ENCODE measurements around the gene FSD2. TPM values are rescaled to one million over a fixed set of nuclear protein-coding genes. Genes with fewer than 3 reads are reported as not detected.
A peak's percentile ranks its signal among the peaks of the same experiment; 100 is the strongest.

FSD2 gene
- total and polyA plus RNA-seq, 2 donors: under 0.01 to 0.05 TPM

DNA sequence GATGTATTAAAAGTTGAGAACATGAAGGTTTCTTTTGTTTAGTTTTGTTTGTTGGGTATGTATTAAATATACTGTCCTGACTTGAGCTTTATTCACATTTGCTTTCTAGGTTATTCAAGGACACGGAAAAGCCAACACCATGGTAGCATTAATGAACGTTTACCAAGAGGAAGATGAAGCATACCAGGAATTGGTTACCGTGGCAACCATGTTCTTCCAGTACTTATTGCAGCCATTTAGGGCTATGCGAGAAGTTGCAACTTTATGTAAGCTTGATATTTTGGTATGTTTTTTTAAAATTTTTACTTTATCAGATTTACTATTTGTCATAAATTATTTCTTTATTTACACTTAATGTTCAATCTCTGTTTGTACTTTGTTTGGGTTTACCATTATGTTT is 7.1 kb upstream of the FSD2 start:
- Histone ChIP-seq H3K9me3 (ENCODE audit: control insufficient read depth in 2 of 2, insufficient read depth in 1 of 2, low read length in 1 of 2) (no peaks in the 10 kb centered on the region), H3K27me3 (ENCODE audit: control insufficient read depth in 2 of 2, insufficient read depth in 1 of 2, low read length in 1 of 2) (no peaks in the 10 kb centered on the region), H3K4me3 (ENCODE audit: low read length in 2 of 2) (no peak overlapping the region), H3K4me1 (ENCODE audit: control insufficient read depth in 2 of 2, insufficient read depth in 2 of 2, low read length in 2 of 2) (peaks cover 4 to 8% of the 10 kb centered on the region in 2 donors), H3K27ac (ENCODE audit: low read depth in 1 of 2, low read length in 1 of 2) (no peak overlapping the region), H3K36me3 (ENCODE audit: control insufficient read depth in 2 of 2, insufficient read depth in 2 of 2, low read length in 1 of 2) (peaks cover 8 to 34% of the 10 kb centered on the region in 2 donors)
- DNase-seq (ENCODE audit: low read depth in 6 of 9, low spot score in 9 of 9): no peak
- 94% methylated on average over 4 of the region's 4 CpGs for WGBS

DNA sequence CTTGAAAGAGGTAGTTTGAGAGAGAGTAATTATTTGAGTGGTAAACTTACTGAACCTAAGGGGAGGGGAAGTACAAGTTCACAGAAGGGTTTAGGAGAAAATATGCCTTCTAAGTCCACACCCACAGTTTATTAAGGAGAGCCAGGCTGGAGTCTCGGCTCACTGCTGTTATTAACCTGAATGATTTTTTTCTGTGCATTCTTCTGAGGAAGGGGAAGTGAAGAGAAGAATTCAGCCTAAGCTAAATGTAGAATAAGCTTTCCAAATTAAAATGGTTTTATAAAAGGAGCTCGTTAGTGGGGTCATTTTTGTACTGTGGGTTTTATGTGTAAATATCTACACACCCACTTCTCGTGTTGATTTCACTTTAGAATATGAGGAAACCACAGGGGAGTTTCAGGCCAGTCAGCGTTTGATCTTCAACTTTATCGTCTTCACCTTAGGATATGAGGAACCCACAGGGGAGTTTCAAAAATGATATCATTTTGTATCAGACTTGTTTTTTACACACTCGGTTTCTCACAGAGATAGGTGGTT is 5.1 kb upstream of the FSD2 start:
- peaks cover 4 to 8% of the 10 kb centered on the region in 2 donors for H3K4me1 ChIP-seq (ENCODE audit: control insufficient read depth in 2 of 2, insufficient read depth in 2 of 2, low read length in 2 of 2)
- no peaks in the 10 kb centered on the region for H3K27me3 ChIP-seq (ENCODE audit: control insufficient read depth in 2 of 2, insufficient read depth in 1 of 2, low read length in 1 of 2)
- no peaks in the 10 kb centered on the region for H3K9me3 ChIP-seq (ENCODE audit: control insufficient read depth in 2 of 2, insufficient read depth in 1 of 2, low read length in 1 of 2)
- peak in 5 of 9 donors; percentile 4 to 57 (median 12) for DNase-seq (ENCODE audit: low read depth in 6 of 9, low spot score in 9 of 9)
- peak overlapping the region; percentile 31 to 77 for H3K27ac ChIP-seq (ENCODE audit: low read depth in 1 of 2, low read length in 1 of 2)
- H3K36me3 ChIP-seq (ENCODE audit: control insufficient read depth in 2 of 2, insufficient read depth in 2 of 2, low read length in 1 of 2): peaks cover 0 to 21% of the 10 kb centered on the region in 2 donors
- peak overlapping the region; percentile 72 to 98 for H3K4me3 ChIP-seq (ENCODE audit: low read length in 2 of 2)
- under 1% methylated on average over 6 of the region's 6 CpGs for WGBS

DNA sequence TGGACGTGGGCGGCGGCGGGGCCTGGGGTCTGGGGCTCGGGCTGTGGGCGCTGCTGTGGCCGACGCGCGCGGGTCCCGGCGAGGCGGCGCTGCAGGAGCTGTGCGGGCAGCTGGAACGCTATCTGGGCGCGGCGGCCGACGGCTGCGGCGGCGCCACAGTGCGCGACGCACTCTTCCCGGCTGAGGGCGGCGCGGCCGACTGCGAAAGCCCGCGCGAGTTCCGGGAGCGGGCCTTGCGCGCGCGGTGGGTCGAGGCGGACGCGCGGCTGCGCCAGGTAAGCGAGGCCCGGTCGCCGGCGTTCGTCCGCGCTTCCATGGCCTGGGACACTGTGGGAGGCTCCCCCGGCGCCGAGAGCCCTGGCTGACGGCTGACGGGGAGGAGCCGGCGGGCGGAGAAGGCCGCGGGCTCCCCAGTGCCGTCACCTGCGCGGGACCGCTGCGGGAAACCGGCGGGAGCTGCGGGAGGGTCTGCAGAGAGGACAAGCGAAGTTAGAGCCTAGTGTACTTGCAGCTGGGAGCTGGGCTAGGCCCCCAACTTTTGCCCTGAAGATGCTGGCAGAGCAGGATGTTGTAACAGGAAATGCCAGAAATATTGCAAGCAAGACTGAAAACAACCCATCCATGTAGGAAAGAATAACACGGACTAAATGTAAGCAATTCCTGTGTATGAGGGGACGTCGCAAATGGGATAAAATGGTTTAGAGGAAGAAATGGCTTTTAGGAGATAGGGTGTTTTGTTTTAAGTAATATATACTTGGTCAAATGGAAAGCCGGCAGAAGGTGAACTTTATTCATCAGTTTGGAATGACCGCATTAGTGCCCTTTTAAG is 4.4 kb upstream of the FSD2 start:
- Histone ChIP-seq H3K4me1 (ENCODE audit: control insufficient read depth in 2 of 2, insufficient read depth in 2 of 2, low read length in 2 of 2) (peaks cover 4 to 8% of the 10 kb centered on the region in 2 donors), H3K36me3 (ENCODE audit: control insufficient read depth in 2 of 2, insufficient read depth in 2 of 2, low read length in 1 of 2) (peaks cover 0 to 15% of the 10 kb centered on the region in 2 donors), H3K27ac (ENCODE audit: low read depth in 1 of 2, low read length in 1 of 2) (peak overlapping the region; percentile 77 to 97), H3K27me3 (ENCODE audit: control insufficient read depth in 2 of 2, insufficient read depth in 1 of 2, low read length in 1 of 2) (no peaks in the 10 kb centered on the region), H3K4me3 (ENCODE audit: low read length in 2 of 2) (peak overlapping the region; percentile 72 to 98), H3K9me3 (ENCODE audit: control insufficient read depth in 2 of 2, insufficient read depth in 1 of 2, low read length in 1 of 2) (no peaks in the 10 kb centered on the region)
- DNase-seq (ENCODE audit: low read depth in 6 of 9, low spot score in 9 of 9): peak in 7 of 9 donors; percentile 7 to 60 (median 31)
- WGBS: under 1% methylated on average over 81 of the region's 81 CpGs

DNA sequence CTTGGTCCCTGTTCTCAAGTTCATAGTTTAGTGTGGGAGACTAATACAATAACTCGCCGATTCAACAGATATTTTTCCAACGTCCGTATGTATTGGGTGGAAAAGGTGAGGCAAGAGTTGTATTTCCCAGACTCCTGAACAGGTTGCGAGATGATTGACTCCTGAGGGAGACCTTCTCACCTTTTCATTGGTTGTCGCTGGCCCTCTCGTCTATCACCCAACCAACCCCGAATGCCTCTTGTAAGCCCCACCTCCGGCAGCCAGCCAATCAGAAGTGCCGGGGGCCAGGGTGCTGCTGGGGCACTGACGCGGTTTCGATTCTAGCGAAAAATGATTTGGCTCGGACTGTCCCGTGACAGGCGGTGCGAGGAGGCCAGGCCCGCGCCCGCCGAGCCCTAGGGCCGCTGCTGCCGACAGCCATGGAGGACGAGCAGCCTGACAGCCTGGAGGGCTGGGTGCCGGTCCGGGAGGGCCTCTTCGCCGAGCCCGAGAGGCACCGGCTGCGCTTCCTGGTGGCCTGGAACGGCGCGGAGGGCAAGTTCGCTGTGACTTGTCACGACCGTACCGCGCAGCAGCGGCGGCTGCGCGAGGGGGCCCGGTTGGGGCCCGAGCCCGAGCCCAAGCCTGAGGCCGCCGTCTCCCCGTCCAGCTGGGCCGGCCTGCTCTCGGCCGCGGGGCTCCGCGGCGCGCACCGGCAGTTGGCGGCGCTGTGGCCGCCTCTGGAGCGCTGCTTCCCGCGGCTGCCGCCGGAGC is 3.6 kb upstream of the FSD2 start, which contains the start of gene WHAMM:
Gene WHAMM (plus strand): TSS at position 321 of the 753 bp plus-strand sequence. CDS start 99 bp downstream, at position 420.
- H3K36me3 ChIP-seq (ENCODE audit: control insufficient read depth in 2 of 2, insufficient read depth in 2 of 2, low read length in 1 of 2): peaks cover 0 to 15% of the 10 kb centered on the region in 2 donors
- under 1% methylated on average over 67 of the region's 67 CpGs for WGBS
- peak within 1 kb of the TSS; percentile 72 to 98 for H3K4me3 ChIP-seq (ENCODE audit: low read length in 2 of 2)
- H3K9me3 ChIP-seq (ENCODE audit: control insufficient read depth in 2 of 2, insufficient read depth in 1 of 2, low read length in 1 of 2): no peaks in the 10 kb centered on the region
- peaks cover 4 to 8% of the 10 kb centered on the region in 2 donors for H3K4me1 ChIP-seq (ENCODE audit: control insufficient read depth in 2 of 2, insufficient read depth in 2 of 2, low read length in 2 of 2)
- DNase-seq (ENCODE audit: low read depth in 6 of 9, low spot score in 9 of 9): peak; percentile 84 to 98 (median 92)
- H3K27ac ChIP-seq (ENCODE audit: low read depth in 1 of 2, low read length in 1 of 2): peak within 1 kb of the TSS; percentile 97
- H3K27me3 ChIP-seq (ENCODE audit: control insufficient read depth in 2 of 2, insufficient read depth in 1 of 2, low read length in 1 of 2): no peaks in the 10 kb centered on the region

DNA sequence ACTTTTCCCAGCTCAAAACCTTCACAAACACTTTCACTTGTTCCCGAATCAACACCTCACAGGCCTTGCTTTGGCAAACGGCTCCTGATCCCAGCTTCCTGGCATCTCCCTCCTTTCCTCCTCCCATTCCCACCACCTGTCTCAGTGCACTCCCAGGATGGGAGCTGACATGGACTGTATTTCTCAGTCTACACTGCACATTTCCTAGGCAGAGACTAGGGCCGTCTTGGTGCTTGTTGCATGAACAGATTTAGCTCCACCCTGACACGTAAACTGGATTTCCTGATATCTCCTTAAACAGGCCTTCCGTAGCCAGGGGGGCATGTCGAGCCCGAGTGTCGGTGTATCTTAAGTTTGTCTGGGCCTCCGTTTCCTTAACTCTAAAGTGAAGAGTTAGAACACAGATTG is 2.8 kb upstream of the FSD2 start:
- no peaks in the 10 kb centered on the region for H3K27me3 ChIP-seq (ENCODE audit: control insufficient read depth in 2 of 2, insufficient read depth in 1 of 2, low read length in 1 of 2)
- DNase-seq (ENCODE audit: low read depth in 6 of 9, low spot score in 9 of 9): no peak
- 94% methylated on average over 9 of the region's 9 CpGs for WGBS
- peaks cover 4 to 8% of the 10 kb centered on the region in 2 donors for H3K4me1 ChIP-seq (ENCODE audit: control insufficient read depth in 2 of 2, insufficient read depth in 2 of 2, low read length in 2 of 2)
- H3K4me3 ChIP-seq (ENCODE audit: low read length in 2 of 2): no peak overlapping the region
- H3K36me3 ChIP-seq (ENCODE audit: control insufficient read depth in 2 of 2, insufficient read depth in 2 of 2, low read length in 1 of 2): peaks cover 0 to 10% of the 10 kb centered on the region in 2 donors
- no peaks in the 10 kb centered on the region for H3K9me3 ChIP-seq (ENCODE audit: control insufficient read depth in 2 of 2, insufficient read depth in 1 of 2, low read length in 1 of 2)
- H3K27ac ChIP-seq (ENCODE audit: low read depth in 1 of 2, low read length in 1 of 2): no peak overlapping the region

DNA sequence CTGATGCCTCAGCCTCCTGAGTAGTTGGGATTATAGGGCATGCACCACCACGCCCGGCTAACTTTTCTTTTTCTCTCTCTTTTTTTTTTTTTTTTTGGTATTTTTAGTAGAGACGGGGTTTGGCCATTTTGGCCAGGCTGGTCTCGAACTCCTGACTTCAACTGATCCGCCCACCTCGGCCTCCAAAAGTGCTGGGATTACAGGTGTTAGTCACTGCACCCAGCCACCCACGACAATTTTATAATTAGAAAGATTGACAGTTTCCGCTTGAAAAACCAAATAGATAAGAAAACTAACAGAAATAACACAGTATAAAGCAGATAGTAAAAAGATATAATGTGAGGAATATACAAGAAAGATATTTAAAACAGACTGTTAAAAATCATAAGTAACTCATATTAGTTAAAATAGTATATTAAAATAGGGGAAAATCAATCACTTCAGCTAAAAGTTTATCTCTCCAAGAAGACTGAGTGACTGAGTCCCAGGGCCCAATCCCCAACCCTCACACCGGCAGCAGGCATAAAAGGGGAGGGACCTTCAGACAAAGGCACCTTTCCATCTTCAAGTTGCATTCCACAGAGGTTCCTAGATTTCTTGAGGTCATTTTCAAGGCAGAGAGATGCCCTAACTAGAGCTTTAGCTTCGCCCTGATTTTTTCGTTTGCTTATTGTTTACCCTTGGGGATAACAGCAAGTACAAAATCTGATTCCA is 2.2 kb upstream of the FSD2 start:
- H3K27ac ChIP-seq (ENCODE audit: low read depth in 1 of 2, low read length in 1 of 2): no peak overlapping the region
- no peak for DNase-seq (ENCODE audit: low read depth in 6 of 9, low spot score in 9 of 9)
- no peak overlapping the region for H3K4me3 ChIP-seq (ENCODE audit: low read length in 2 of 2)
- no peaks in the 10 kb centered on the region for H3K9me3 ChIP-seq (ENCODE audit: control insufficient read depth in 2 of 2, insufficient read depth in 1 of 2, low read length in 1 of 2)
- no peaks in the 10 kb centered on the region for H3K27me3 ChIP-seq (ENCODE audit: control insufficient read depth in 2 of 2, insufficient read depth in 1 of 2, low read length in 1 of 2)
- H3K4me1 ChIP-seq (ENCODE audit: control insufficient read depth in 2 of 2, insufficient read depth in 2 of 2, low read length in 2 of 2): peaks cover 4 to 8% of the 10 kb centered on the region in 2 donors
- H3K36me3 ChIP-seq (ENCODE audit: control insufficient read depth in 2 of 2, insufficient read depth in 2 of 2, low read length in 1 of 2): peaks cover 0 to 5% of the 10 kb centered on the region in 2 donors
- 90% methylated on average over 11 of the region's 11 CpGs for WGBS

DNA sequence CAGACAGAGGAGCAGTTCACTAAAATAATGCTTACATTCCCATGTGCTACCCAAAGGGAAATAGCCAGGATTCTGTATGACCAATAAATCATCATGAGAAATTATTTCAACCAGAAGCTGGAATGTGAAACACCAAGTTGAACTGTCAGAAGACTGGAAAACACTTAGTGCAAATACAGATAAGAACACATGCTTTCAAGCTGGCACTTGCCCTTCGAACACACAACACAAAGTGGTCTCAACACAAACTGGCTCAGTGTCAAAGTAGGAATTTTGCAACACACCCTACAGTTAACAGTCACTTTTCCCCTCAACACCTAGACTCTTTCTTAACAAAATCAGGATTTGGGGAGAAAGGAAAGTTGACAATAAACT is 1.3 kb downstream of the FSD2 start:
- DNase-seq (ENCODE audit: low read depth in 6 of 9, low spot score in 9 of 9): no peak
- Histone ChIP-seq H3K4me1 (ENCODE audit: control insufficient read depth in 2 of 2, insufficient read depth in 2 of 2, low read length in 2 of 2) (peaks cover 4 to 5% of the 10 kb centered on the region in 2 donors), H3K9me3 (ENCODE audit: control insufficient read depth in 2 of 2, insufficient read depth in 1 of 2, low read length in 1 of 2) (no peaks in the 10 kb centered on the region), H3K27ac (ENCODE audit: low read depth in 1 of 2, low read length in 1 of 2) (no peak overlapping the region), H3K36me3 (ENCODE audit: control insufficient read depth in 2 of 2, insufficient read depth in 2 of 2, low read length in 1 of 2) (no peaks in the 10 kb centered on the region), H3K4me3 (ENCODE audit: low read length in 2 of 2) (no peak overlapping the region), H3K27me3 (ENCODE audit: control insufficient read depth in 2 of 2, insufficient read depth in 1 of 2, low read length in 1 of 2) (no peaks in the 10 kb centered on the region)
- 98% methylated on average over 1 of the region's 1 CpG for WGBS

DNA sequence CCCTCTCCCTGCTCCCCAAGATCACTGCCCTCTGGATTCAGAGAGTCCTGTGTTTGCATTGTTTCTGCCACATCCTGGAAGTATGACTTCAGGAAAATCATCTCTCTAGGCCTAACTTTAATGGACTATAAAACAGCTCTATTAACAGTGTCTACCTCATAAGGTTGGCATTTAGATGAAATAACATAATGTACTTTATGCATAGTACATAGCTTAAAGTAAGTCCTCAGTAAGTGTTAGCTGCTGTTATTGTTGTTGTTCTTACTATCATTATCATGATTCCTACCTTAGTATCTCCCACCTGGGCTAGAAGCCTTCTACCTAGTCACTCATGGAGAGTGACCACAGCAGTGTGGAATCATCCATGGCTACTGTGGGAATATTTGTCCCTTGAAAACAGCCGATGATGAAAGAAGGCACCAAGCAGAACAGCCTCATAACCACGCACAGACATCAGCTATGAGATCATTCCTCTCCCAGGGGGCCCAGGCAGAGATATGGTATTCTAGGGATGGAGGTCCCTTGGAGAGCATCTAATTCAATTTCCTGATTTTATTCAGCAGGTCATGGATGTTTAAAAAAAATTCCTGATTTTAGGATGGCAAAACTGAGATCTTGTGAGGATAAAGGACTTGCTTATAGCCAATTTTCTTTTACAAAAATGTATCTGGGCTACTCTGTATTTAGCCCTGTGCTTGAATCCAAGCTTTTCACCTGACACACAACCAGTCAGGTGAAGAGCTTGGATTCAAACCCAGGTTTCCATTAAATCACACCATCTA is 1.9 kb downstream of the FSD2 start:
- WGBS: 98% methylated on average over 2 of the region's 2 CpGs
- Histone ChIP-seq H3K36me3 (ENCODE audit: control insufficient read depth in 2 of 2, insufficient read depth in 2 of 2, low read length in 1 of 2) (no peaks in the 10 kb centered on the region), H3K27ac (ENCODE audit: low read depth in 1 of 2, low read length in 1 of 2) (peak overlapping the region in 1 of 2 donors; percentile 8), H3K9me3 (ENCODE audit: control insufficient read depth in 2 of 2, insufficient read depth in 1 of 2, low read length in 1 of 2) (no peaks in the 10 kb centered on the region), H3K4me1 (ENCODE audit: control insufficient read depth in 2 of 2, insufficient read depth in 2 of 2, low read length in 2 of 2) (peaks cover 1 to 2% of the 10 kb centered on the region in 2 donors), H3K4me3 (ENCODE audit: low read length in 2 of 2) (no peak overlapping the region), H3K27me3 (ENCODE audit: control insufficient read depth in 2 of 2, insufficient read depth in 1 of 2, low read length in 1 of 2) (peaks cover 0 to 2% of the 10 kb centered on the region in 2 donors)
- DNase-seq (ENCODE audit: low read depth in 6 of 9, low spot score in 9 of 9): no peak

All from thymus (tissue), 11 donors.